DND-41 (cell line): Measurements from ENCODE around the gene IGSF9.

Experiments
- CTCF ChIP-seq: IDR thresholded peaks from 2 replicates; pipeline ENCODE4 v1.5.1; 2012; ENCODE audit warnings: borderline replicate concordance, low read length, moderate library complexity, mild to moderate bottlenecking; ENCODE audit not compliant: poor library complexity, severe bottlenecking; ENCODE audit errors: extremely low read depth
- EZH2 ChIP-seq: IDR thresholded peaks from 3 replicates; pipeline ENCODE4 v1.6.1; 2012; ENCODE audit warnings: borderline replicate concordance, low read depth, mild to moderate bottlenecking, moderate library complexity, low read length, inconsistent platforms; ENCODE audit not compliant: severe bottlenecking

GRCh38 chr1:159960721-159961381 lies 15.4 kb upstream of the IGSF9 start:
- TF ChIP-seq EZH2, result no peak
- no peak for TF ChIP-seq CTCF
